ENCODE results near the gene AUP1. TPM values are rescaled to one million over a fixed set of nuclear protein-coding genes. Genes with fewer than 3 reads are reported as not detected.

The AUP1 gene
- total and polyA plus RNA-seq, 2 of the 4 experiments (the other 2 are of a cell fraction), result 47.5 to 100.0 TPM

DNA sequence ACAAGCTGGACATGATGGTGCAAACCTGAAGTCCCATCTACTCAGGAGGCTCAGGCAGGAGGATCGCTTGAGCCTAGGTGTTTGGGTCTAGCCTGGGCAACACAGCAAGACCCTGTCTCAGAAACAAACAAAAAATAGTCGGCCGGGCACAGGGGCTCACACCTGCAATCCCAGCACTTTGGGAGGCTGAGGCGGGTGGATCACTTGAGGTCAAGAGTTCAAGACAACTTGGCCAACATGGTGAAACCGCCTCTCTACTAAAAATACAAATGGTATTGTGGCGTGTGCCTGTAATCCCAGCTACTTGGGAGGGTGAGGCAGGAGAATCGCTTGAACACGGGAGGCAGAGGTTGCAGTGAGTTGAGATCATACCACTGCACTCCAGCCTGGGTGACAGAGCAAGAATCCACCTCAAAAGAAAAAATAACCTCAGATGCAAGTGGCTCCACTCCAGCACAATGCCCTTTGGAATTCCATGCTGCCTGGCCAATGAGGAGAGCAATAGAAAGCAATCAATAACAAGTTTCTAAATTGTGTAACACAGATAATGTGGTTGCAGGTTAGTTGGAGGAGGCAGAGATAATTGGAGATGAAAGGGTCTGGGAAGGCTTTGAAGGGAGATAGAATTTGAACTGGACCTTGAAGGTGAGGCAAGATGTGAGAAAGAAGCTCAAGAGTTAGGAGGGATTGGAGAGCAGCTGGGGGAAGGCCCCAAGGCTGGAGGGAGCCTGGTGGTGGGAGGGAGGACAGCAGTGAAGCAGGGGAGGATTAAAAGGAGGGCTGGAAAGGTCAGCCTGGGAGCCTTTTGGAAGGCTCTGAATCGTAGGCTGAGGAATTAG is 40.6 kb downstream of the AUP1 start:
- intact Hi-C loops (cut with micrococcal nuclease), result no loop called here
- H3K36me3 ChIP-seq (ENCODE audit: control insufficient read depth, insufficient read depth, low read length), result peaks cover 43% of the 10 kb centered on the region
- H2BK15ac ChIP-seq (ENCODE audit: low read depth, low read length), result peak overlapping the region; percentile 61; the same call in 1 of the 3 replicates
- H3K4me2 ChIP-seq (ENCODE audit: low read depth, low read length), result peak overlapping the region; percentile 55; the same call in 1 of the 2 replicates
- H2AK9ac ChIP-seq (replicated peaks; ENCODE audit: low read depth, low read length, poor library complexity), result no peak overlapping the region
- no peaks in the 10 kb centered on the region for H3K27me3 ChIP-seq (ENCODE audit: control insufficient read depth, insufficient read depth, low read length)
- dilution Hi-C loops (cut with HindIII; ENCODE audit: low sequenced_read_pairs, unreplicated experiment), result no loop called here
- H2BK120ac ChIP-seq (ENCODE audit: low read depth, low read length), result peak overlapping the region; percentile 3; the same call in 1 of the 2 replicates
- H3K4ac ChIP-seq (ENCODE audit: low read depth, low read length), result 0 out of 2 replicates have a peak overlapping the region, but pooled peaks have one; percentile 25
- H2BK20ac ChIP-seq (ENCODE audit: low read depth, low read length), result peak overlapping the region; percentile 24; the same call in 1 of the 2 replicates
- H4K20me1 ChIP-seq (ENCODE audit: insufficient read depth, low read length), result no peaks in the 10 kb centered on the region; the same call in 1 of the 2 replicates
- no peak overlapping the region for H3K56ac ChIP-seq (ENCODE audit: extremely low read depth, insufficient read depth, low read length)
- H3K9ac ChIP-seq (ENCODE audit: low read depth, low read length), result no peak overlapping the region
- H3K9me1 ChIP-seq (ENCODE audit: insufficient read depth, low read length), result peaks cover 9% of the 10 kb centered on the region; the same call in 1 of the 2 replicates
- in situ Hi-C loops (cut with MboI; ENCODE audit: low sequenced_read_pairs), result loop anchor here (25.0 kb wide), 1 partner anchor 373 kb away; no protein-coding TSS in a partner anchor
- no peak overlapping the region for H2AFZ ChIP-seq (replicated peaks; ENCODE audit: low read length, poor library complexity)
- 93% methylated on average over 3 of the region's 9 CpGs; no CpG with 5 or more reads in 1 of the 2 experiments for WGBS, 2 experiments (ENCODE audit: extremely low coverage in 2 of 2, insufficient read length in 1 of 2)
- peaks cover 5% of the 10 kb centered on the region; the same call in 1 of the 2 replicates for H3K4me1 ChIP-seq (ENCODE audit: control insufficient read depth, insufficient read depth, low read length)
- CTCF ChIA-PET, result interaction anchor here (0.5 kb wide), 1 partner anchor 12 kb away, joined by 3 read pairs; no protein-coding TSS in a partner anchor
- H2AK5ac ChIP-seq (ENCODE audit: low read depth, low read length), result peak overlapping the region; percentile 61; the same call in 1 of the 2 replicates
- H3K4me3 ChIP-seq (ENCODE audit: insufficient read depth, low read depth, low read length), result no peak overlapping the region
- H3K9me3 ChIP-seq (ENCODE audit: control insufficient read depth, insufficient read depth, low read length), result no peaks in the 10 kb centered on the region
- ATAC-seq (ENCODE audit: low read depth) (no peak), DNase-seq (no peak)
- H3K79me1 ChIP-seq (ENCODE audit: low read depth in 1 of 2, low read length in 2 of 2), result peaks cover 15 to 43% of the 10 kb centered on the region in 2 experiments
- H3K14ac ChIP-seq (replicated peaks; ENCODE audit: low read depth, low read length), result no peak overlapping the region
- 0 out of 2 replicates have a peak overlapping the region, but pooled peaks have one; percentile 26 for H4K91ac ChIP-seq (ENCODE audit: insufficient read depth, low read depth, low read length)
- peak overlapping the region in 1 of 2 experiments; percentile 70; a peak in 2 of 4 replicates for H4K8ac ChIP-seq (ENCODE audit: low read depth in 2 of 2, low read length in 2 of 2)
- H3K27ac ChIP-seq (ENCODE audit: insufficient read depth, low read length), result peak overlapping the region; percentile 38; the same call in 1 of the 2 replicates
- BruUV-seq (replicated peaks), result no TSS peak
- no peak overlapping the region for H2BK5ac ChIP-seq (ENCODE audit: low read depth, low read length, poor library complexity, severe bottlenecking)
- no peak overlapping the region for H4K5ac ChIP-seq (ENCODE audit: low read depth, low read length)
- H3K23ac ChIP-seq (ENCODE audit: low read depth, low read length), result no peak overlapping the region
- POLR2A ChIA-PET (ENCODE audit: unreplicated experiment), result no interaction called here
- no peak overlapping the region for H3K18ac ChIP-seq (ENCODE audit: low read depth, low read length)
- TF ChIP-seq MAFK (IDR thresholded peaks at IDR 0.05; ENCODE audit: low read depth, low read length), result no peak
- no peak for TF ChIP-seq NFE2L2 (IDR thresholded peaks at IDR 0.05; ENCODE audit: low read depth, low read length)
- no peak for TF ChIP-seq RCOR1 (IDR thresholded peaks at IDR 0.05; ENCODE audit: insufficient replicate concordance, low read length)
- TF ChIP-seq, protein P1, sequence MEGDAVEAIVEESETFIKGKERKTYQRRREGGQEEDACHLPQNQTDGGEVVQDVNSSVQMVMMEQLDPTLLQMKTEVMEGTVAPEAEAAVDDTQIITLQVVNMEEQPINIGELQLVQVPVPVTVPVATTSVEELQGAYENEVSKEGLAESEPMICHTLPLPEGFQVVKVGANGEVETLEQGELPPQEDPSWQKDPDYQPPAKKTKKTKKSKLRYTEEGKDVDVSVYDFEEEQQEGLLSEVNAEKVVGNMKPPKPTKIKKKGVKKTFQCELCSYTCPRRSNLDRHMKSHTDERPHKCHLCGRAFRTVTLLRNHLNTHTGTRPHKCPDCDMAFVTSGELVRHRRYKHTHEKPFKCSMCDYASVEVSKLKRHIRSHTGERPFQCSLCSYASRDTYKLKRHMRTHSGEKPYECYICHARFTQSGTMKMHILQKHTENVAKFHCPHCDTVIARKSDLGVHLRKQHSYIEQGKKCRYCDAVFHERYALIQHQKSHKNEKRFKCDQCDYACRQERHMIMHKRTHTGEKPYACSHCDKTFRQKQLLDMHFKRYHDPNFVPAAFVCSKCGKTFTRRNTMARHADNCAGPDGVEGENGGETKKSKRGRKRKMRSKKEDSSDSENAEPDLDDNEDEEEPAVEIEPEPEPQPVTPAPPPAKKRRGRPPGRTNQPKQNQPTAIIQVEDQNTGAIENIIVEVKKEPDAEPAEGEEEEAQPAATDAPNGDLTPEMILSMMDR (conservative IDR thresholded peaks at IDR 0.05; ENCODE audit: low read depth, low read length), result no peak
- TF ChIP-seq MXI1 (IDR thresholded peaks at IDR 0.05; ENCODE audit: borderline replicate concordance, low read depth, low read length), result no peak
- TF ChIP-seq BHLHE40 (IDR thresholded peaks at IDR 0.05; ENCODE audit: low read depth, low read length), result no peak
- TF ChIP-seq, protein P2, sequence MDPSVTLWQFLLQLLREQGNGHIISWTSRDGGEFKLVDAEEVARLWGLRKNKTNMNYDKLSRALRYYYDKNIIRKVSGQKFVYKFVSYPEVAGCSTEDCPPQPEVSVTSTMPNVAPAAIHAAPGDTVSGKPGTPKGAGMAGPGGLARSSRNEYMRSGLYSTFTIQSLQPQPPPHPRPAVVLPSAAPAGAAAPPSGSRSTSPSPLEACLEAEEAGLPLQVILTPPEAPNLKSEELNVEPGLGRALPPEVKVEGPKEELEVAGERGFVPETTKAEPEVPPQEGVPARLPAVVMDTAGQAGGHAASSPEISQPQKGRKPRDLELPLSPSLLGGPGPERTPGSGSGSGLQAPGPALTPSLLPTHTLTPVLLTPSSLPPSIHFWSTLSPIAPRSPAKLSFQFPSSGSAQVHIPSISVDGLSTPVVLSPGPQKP (IDR thresholded peaks at IDR 0.05; ENCODE audit: borderline replicate concordance, low read depth, low read length), result no peak
- no peak for TF ChIP-seq CHD1 (IDR thresholded peaks at IDR 0.05; ENCODE audit: low read depth, low read length)
- TF ChIP-seq RFX5 (IDR thresholded peaks at IDR 0.05; ENCODE audit: low read depth, low read length), result no peak
- no peak for TF ChIP-seq SMC3 (IDR thresholded peaks at IDR 0.05; ENCODE audit: low read depth, low read length)
- TF ChIP-seq, protein P3, sequence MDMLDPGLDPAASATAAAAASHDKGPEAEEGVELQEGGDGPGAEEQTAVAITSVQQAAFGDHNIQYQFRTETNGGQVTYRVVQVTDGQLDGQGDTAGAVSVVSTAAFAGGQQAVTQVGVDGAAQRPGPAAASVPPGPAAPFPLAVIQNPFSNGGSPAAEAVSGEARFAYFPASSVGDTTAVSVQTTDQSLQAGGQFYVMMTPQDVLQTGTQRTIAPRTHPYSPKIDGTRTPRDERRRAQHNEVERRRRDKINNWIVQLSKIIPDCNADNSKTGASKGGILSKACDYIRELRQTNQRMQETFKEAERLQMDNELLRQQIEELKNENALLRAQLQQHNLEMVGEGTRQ (IDR thresholded peaks at IDR 0.05; ENCODE audit: low read depth, low read length), result no peak
- TF ChIP-seq FOS (IDR thresholded peaks at IDR 0.05; ENCODE audit: low read depth, low read length), result no peak

All from IMR-90 (cell line).